IMR-90 (cell line): ENCODE measurements around the gene SRGAP2C. TPM values are rescaled to one million over a fixed set of nuclear protein-coding genes. Genes with fewer than 3 reads are reported as not detected.
"Not testable (repeated sequence)": the region's sequence is repeated elsewhere in the genome, so short reads cannot be mapped to it uniquely, and the experiment has no call there.

ENCODE experiments used
- ATAC-seq: fragments of 200-7000 bp; cut with Tn5 transposase; 2 replicates; pipeline ENCODE4 v1.9.1; 2020; ENCODE audit warnings: low read depth, mild to moderate bottlenecking, moderate library complexity
- BruUV-seq: library from RNA; stranded (reverse); fragments of 400-500 nt; replicated peaks from 2 replicates; lab custom pipeline; 2021; lab: Mats Ljungman, UMichigan
- CTCF ChIA-PET: fragments of 300-600 bp; formaldehyde crosslinking; extraction: SDS; loops from one replicate; lab custom pipeline; 2021; ENCODE audit warnings: antibody characterized with exemption; lab: Yijun Ruan, JAX
- POLR2A ChIA-PET: fragments of 300-600 bp; sonication (Branson Sonifier 250); formaldehyde crosslinking; loops from one replicate; lab custom pipeline; 2022; ENCODE audit warnings: antibody characterized with exemption; ENCODE audit not compliant: unreplicated experiment; lab: Charles Lee
- DNase-seq: peaks from one replicate; pipeline ENCODE4 v3.0.0; 2013
- H2AFZ ChIP-seq: replicated peaks from 2 replicates; pipeline ENCODE3; 2013; ENCODE audit warnings: low read length, mild to moderate bottlenecking; ENCODE audit not compliant: poor library complexity
- H2AK5ac ChIP-seq: 2 replicates; pipeline ENCODE4 v1.6.1; 2013; ENCODE audit warnings: low read depth, low read length, inconsistent platforms
- H2AK9ac ChIP-seq: replicated peaks from 2 replicates; pipeline ENCODE3; 2013; ENCODE audit warnings: mild to moderate bottlenecking, low read depth, low read length, moderate library complexity; ENCODE audit not compliant: poor library complexity
- H2BK120ac ChIP-seq: 2 replicates; pipeline ENCODE4 v1.6.1; 2013; ENCODE audit warnings: low read depth, low read length, inconsistent platforms
- H2BK15ac ChIP-seq: 3 replicates; pipeline ENCODE4 v1.6.1; 2013; ENCODE audit warnings: low read depth, low read length, inconsistent platforms
- H2BK20ac ChIP-seq: 2 replicates; pipeline ENCODE4 v1.6.1; 2013; ENCODE audit warnings: low read depth, mild to moderate bottlenecking, inconsistent platforms, low read length, moderate library complexity
- H2BK5ac ChIP-seq: 2 replicates; pipeline ENCODE4 v1.6.1; 2013; ENCODE audit warnings: mild to moderate bottlenecking, low read depth, low read length, inconsistent platforms; ENCODE audit not compliant: poor library complexity, severe bottlenecking
- H3K14ac ChIP-seq: replicated peaks from 2 replicates; pipeline ENCODE4 v1.6.1; 2013; ENCODE audit warnings: low read depth, low read length, inconsistent platforms
- H3K18ac ChIP-seq: 2 replicates; pipeline ENCODE4 v1.6.1; 2013; ENCODE audit warnings: low read depth, low read length, control low read depth
- H3K23ac ChIP-seq: 2 replicates; pipeline ENCODE4 v1.6.1; 2013; ENCODE audit warnings: low read depth, low read length, inconsistent platforms
- H3K27ac ChIP-seq: 2 replicates; pipeline ENCODE4 v1.5.1; 2013; ENCODE audit warnings: mild to moderate bottlenecking, control low read depth, low read length; ENCODE audit not compliant: insufficient read depth
- H3K27me3 ChIP-seq: 2 replicates; pipeline ENCODE4 v1.6.1; 2013; ENCODE audit warnings: low read length; ENCODE audit not compliant: control insufficient read depth, insufficient read depth
- H3K36me3 ChIP-seq: 2 replicates; pipeline ENCODE4 v1.6.1; 2013; ENCODE audit warnings: low read length, mixed read lengths; ENCODE audit not compliant: control insufficient read depth, insufficient read depth
- H3K4ac ChIP-seq: 2 replicates; pipeline ENCODE4 v1.6.1; 2013; ENCODE audit warnings: low read depth, low read length, inconsistent platforms
- H3K4me1 ChIP-seq: 2 replicates; pipeline ENCODE4 v1.6.1; 2013; ENCODE audit warnings: low read length, mixed read lengths; ENCODE audit not compliant: control insufficient read depth, insufficient read depth
- H3K4me2 ChIP-seq: 2 replicates; pipeline ENCODE4 v1.6.1; 2013; ENCODE audit warnings: low read depth, mild to moderate bottlenecking, control low read depth, low read length, moderate library complexity
- H3K4me3 ChIP-seq: 2 replicates; pipeline ENCODE4 v1.5.1; 2013; ENCODE audit warnings: low read depth, mild to moderate bottlenecking, control low read depth, low read length, moderate library complexity; ENCODE audit not compliant: insufficient read depth
- H3K56ac ChIP-seq: 2 replicates; pipeline ENCODE4 v1.6.1; 2013; ENCODE audit warnings: low read length, inconsistent platforms; ENCODE audit not compliant: insufficient read depth; ENCODE audit errors: extremely low read depth
- H3K79me1 ChIP-seq, 2 experiments: 2 replicates each; pipeline ENCODE4 v1.6.1; 2013; ENCODE audit warnings: low read length in 2 of 2, inconsistent platforms in 1 of 2, low read depth in 1 of 2
- H3K9ac ChIP-seq: 2 replicates; pipeline ENCODE4 v1.6.1; 2013; ENCODE audit warnings: low read depth, low read length, control low read depth
- H3K9me1 ChIP-seq: 2 replicates; pipeline ENCODE4 v1.6.1; 2013; ENCODE audit warnings: low read length, inconsistent platforms; ENCODE audit not compliant: insufficient read depth
- H3K9me3 ChIP-seq: 2 replicates; pipeline ENCODE4 v1.6.1; 2013; ENCODE audit warnings: low read length; ENCODE audit not compliant: control insufficient read depth, insufficient read depth
- H4K20me1 ChIP-seq: 2 replicates; pipeline ENCODE4 v1.6.1; 2013; ENCODE audit warnings: low read length, inconsistent platforms; ENCODE audit not compliant: insufficient read depth
- H4K5ac ChIP-seq: 2 replicates; pipeline ENCODE4 v1.6.1; 2013; ENCODE audit warnings: mild to moderate bottlenecking, low read depth, low read length, control low read depth
- H4K8ac ChIP-seq, 2 experiments: 2 replicates each; pipeline ENCODE4 v1.6.1; 2013; ENCODE audit warnings: low read depth in 2 of 2, low read length in 2 of 2, control low read depth in 1 of 2, inconsistent platforms in 1 of 2
- H4K91ac ChIP-seq: 2 replicates; pipeline ENCODE4 v1.6.1; 2013; ENCODE audit warnings: low read depth, low read length, inconsistent platforms; ENCODE audit not compliant: insufficient read depth
- WGBS, 2 experiments: methylation state at CpG; one replicate each; pipeline versions ENCODE4 v1.1.5 to v1.1.7; 2013; ENCODE audit warnings: missing lambda C conversion rate in 2 of 2; ENCODE audit not compliant: insufficient read length in 1 of 2; ENCODE audit errors: extremely low coverage in 2 of 2; 5-methylcytosine and 5-hydroxymethylcytosine counted together
- dilution Hi-C: fragments of 300-500 bp; cut with HindIII; formaldehyde crosslinking; loops from one replicate; pipeline ENCODE4 v1.14.3; 2018; ENCODE audit warnings: low sequenced_read_pairs; ENCODE audit not compliant: unreplicated experiment
- in situ Hi-C: fragments of 300-500 bp; cut with MboI; formaldehyde crosslinking; loops from 3 replicates; pipeline ENCODE4 v1.14.3; 2019; ENCODE audit warnings: low sequenced_read_pairs, inconsistent platforms, mixed read lengths
- intact Hi-C: fragments of 100-400 bp; cut with micrococcal nuclease; formaldehyde crosslinking; loops from 2 replicates; pipeline ENCODE4 v1.10.0; 2022
- polyA plus RNA-seq, 3 experiments: library from polyadenylated mRNA; depleted of rRNA; stranded (reverse); fragments of >200 nt; gene quantifications; 2 replicates each; pipeline ENCODE4 v1.2.3, GENCODE V29; 2012; ENCODE audit warnings: low replicate concordance in 1 of 3
- total RNA-seq: library from RNA; depleted of rRNA; stranded (reverse); fragments of >200 nt; gene quantifications from 2 replicates; pipeline ENCODE4 v1.2.3, GENCODE V29; 2012

SRGAP2C gene
- total and polyA plus RNA-seq, 2 of the 4 experiments (the other 2 are of a cell fraction): 5.6 to 12.7 TPM

- H3K4me1 ChIP-seq, H3K36me3 ChIP-seq, H3K4ac ChIP-seq, H2AK5ac ChIP-seq, H3K9me1 ChIP-seq, H2BK20ac ChIP-seq, CTCF ChIA-PET, intact Hi-C loops, in situ Hi-C loops, H2BK15ac ChIP-seq, DNase-seq, H3K9ac ChIP-seq, H4K91ac ChIP-seq, POLR2A ChIA-PET, H4K20me1 ChIP-seq, H2AK9ac ChIP-seq, dilution Hi-C loops, H2BK120ac ChIP-seq, H3K56ac ChIP-seq, H4K5ac ChIP-seq, H3K79me1 ChIP-seq, H3K23ac ChIP-seq, H3K9me3 ChIP-seq, H3K27me3 ChIP-seq, H4K8ac ChIP-seq, H3K4me3 ChIP-seq, BruUV-seq, H3K27ac ChIP-seq, H2AFZ ChIP-seq, H3K18ac ChIP-seq, H2BK5ac ChIP-seq, H3K14ac ChIP-seq: not testable (repeated sequence)
- H3K4me2 ChIP-seq: peak overlapping the region; percentile 50; the same call in 1 of the 2 replicates
- ATAC-seq: peak; percentile 33
- WGBS, 2 experiments: no CpG with 5 or more reads among the region's 4 CpGs
These were observed 94.2 kb downstream of the SRGAP2C start for GRCh38 chr1:121278777-121279547.

- H3K18ac ChIP-seq, dilution Hi-C loops, H3K36me3 ChIP-seq, H3K56ac ChIP-seq, intact Hi-C loops, H4K20me1 ChIP-seq, H3K4me2 ChIP-seq, H2BK5ac ChIP-seq, CTCF ChIA-PET, ATAC-seq, POLR2A ChIA-PET, H3K4ac ChIP-seq, DNase-seq, H3K27me3 ChIP-seq, H2AK9ac ChIP-seq, H2BK120ac ChIP-seq, H4K5ac ChIP-seq, H3K27ac ChIP-seq, H4K8ac ChIP-seq, H3K4me1 ChIP-seq, H3K9ac ChIP-seq, H3K9me3 ChIP-seq, H3K23ac ChIP-seq, H3K14ac ChIP-seq, H3K4me3 ChIP-seq, H2AFZ ChIP-seq, in situ Hi-C loops, H4K91ac ChIP-seq, H3K9me1 ChIP-seq, H3K79me1 ChIP-seq, BruUV-seq, H2BK20ac ChIP-seq, H2BK15ac ChIP-seq, H2AK5ac ChIP-seq: not testable (repeated sequence)
- WGBS, 2 experiments: no CpG with 5 or more reads among the region's 4 CpGs
These were observed 94.7 kb downstream of the SRGAP2C start for GRCh38 chr1:121279548-121279898.
